GM12801 (cell line): ENCODE measurements around the gene EYS.

ENCODE experiments used
- CTCF ChIP-seq: IDR thresholded peaks from one replicate; pipeline ENCODE4 v1.5.1; 2011; ENCODE audit warnings: control low read depth; ENCODE audit not compliant: insufficient read length; ENCODE audit errors: extremely low read depth

The EYS gene

GRCh38 chr6:64034910-64035655 is 1671.9 kb downstream of the EYS start:
- no peak for TF ChIP-seq CTCF

- no peak for TF ChIP-seq CTCF
Measured at GRCh38 chr6:64034291-64034690, 1672.7 kb downstream of the EYS start.

GRCh38 chr6:64023693-64024092 is 1683.3 kb downstream of the EYS start:
- no peak for TF ChIP-seq CTCF

- TF ChIP-seq CTCF: no peak
Measured at GRCh38 chr6:64014595-64014994, 1692.4 kb downstream of the EYS start.

- TF ChIP-seq CTCF: no peak
Measured at GRCh38 chr6:64013011-64013410, 1694.0 kb downstream of the EYS start.

GRCh38 chr6:64012351-64013001 is 1694.5 kb downstream of the EYS start:
- no peak for TF ChIP-seq CTCF

GRCh38 chr6:64010666-64011065 is 1696.4 kb downstream of the EYS start:
- TF ChIP-seq CTCF: no peak
